ENCODE measurements around the gene PCDHGA2.
"Not testable (repeated sequence)": the region's sequence is repeated elsewhere in the genome, so short reads cannot be mapped to it uniquely, and the experiment has no call there.

GRCh38 chr5:141340781-141341354 is 2.3 kb downstream of the PCDHGA2 start:
- TF ChIP-seq CTCF (IDR thresholded peaks at IDR 0.05; ENCODE audit: low read depth, low read length, missing input control); MAX (IDR thresholded peaks at IDR 0.05); ZBTB33 (IDR thresholded peaks at IDR 0.05); TAF1 (conservative IDR thresholded peaks at IDR 0.05); GABPA (IDR thresholded peaks at IDR 0.05 in 1 of 2, conservative IDR thresholded peaks at IDR 0.05 in 1 of 2); RAD21 (IDR thresholded peaks at IDR 0.05); JUND (IDR thresholded peaks at IDR 0.05); REST (IDR thresholded peaks at IDR 0.05); SP1 (IDR thresholded peaks at IDR 0.05); ATF3 (IDR thresholded peaks at IDR 0.05); FOXA1 (IDR thresholded peaks at IDR 0.05): not testable (repeated sequence)
